CD14-positive monocyte (primary cell): ENCODE data around the gene KRTAP9-7. TPM values are rescaled to one million over a fixed set of nuclear protein-coding genes. Genes with fewer than 3 reads are reported as not detected.
A peak's percentile ranks its signal among the peaks of the same experiment; 100 is the strongest.

Experiments
- DNase-seq, 3 donors: peaks; one replicate each; pipeline ENCODE4 v3.0.0-alpha.2; 2011 to 2022
- H2AFZ ChIP-seq: 2 replicates; pipeline ENCODE4 v1.6.0; 2012; ENCODE audit warnings: mild to moderate bottlenecking, low read depth, low read length, inconsistent platforms; ENCODE audit not compliant: insufficient read depth, poor library complexity, severe bottlenecking
- H3K27ac ChIP-seq, 2 donors: 1 replicate in 1 of 2; 2 replicates in 1 of 2; pipeline ENCODE4 v1.5.1; 2012 to 2013; ENCODE audit warnings: low read length in 2 of 2, control low read depth in 1 of 2, inconsistent platforms in 1 of 2, low read depth in 1 of 2, mild to moderate bottlenecking in 1 of 2
- H3K27me3 ChIP-seq, 2 donors: one replicate each; pipeline versions ENCODE4 v1.6.0 to v1.6.1; 2011 to 2013; ENCODE audit warnings: low read length in 2 of 2; ENCODE audit not compliant: control insufficient read depth in 2 of 2, insufficient read depth in 2 of 2
- H3K36me3 ChIP-seq, 2 donors: replicated peaks in 1 of 2; 1 replicate in 1 of 2; 2 replicates in 1 of 2; pipeline versions ENCODE4 v1.5.1 to v1.6.1; 2012 to 2013; ENCODE audit warnings: low read length in 2 of 2, control low read depth in 1 of 2, inconsistent platforms in 1 of 2, mild to moderate bottlenecking in 1 of 2; ENCODE audit not compliant: insufficient read depth in 2 of 2, control insufficient read depth in 1 of 2
- H3K4me1 ChIP-seq, 2 donors: 1 replicate in 1 of 2; 2 replicates in 1 of 2; pipeline versions ENCODE4 v1.5.1 to v1.6.1; 2012 to 2013; ENCODE audit warnings: low read length in 2 of 2, control low read depth in 1 of 2, inconsistent platforms in 1 of 2, mild to moderate bottlenecking in 1 of 2, moderate library complexity in 1 of 2; ENCODE audit not compliant: insufficient read depth in 2 of 2, control insufficient read depth in 1 of 2
- H3K4me2 ChIP-seq: replicated peaks from 2 replicates; pipeline ENCODE3; 2012; ENCODE audit warnings: low read length, moderate library complexity, mild to moderate bottlenecking; ENCODE audit not compliant: poor library complexity, severe bottlenecking; ENCODE audit errors: extremely low read depth
- H3K4me3 ChIP-seq, 3 experiments: fragments of 200-600 bp in 1 of 3; sonication (generic) in 1 of 3; replicated peaks in 1 of 3; 1 replicate in 2 of 3; 2 replicates in 1 of 3; pipeline ENCODE4 v1.5.1; 2011 to 2013; ENCODE audit warnings: low read length in 3 of 3, mild to moderate bottlenecking in 3 of 3, control low read depth in 2 of 3, low read depth in 2 of 3, inconsistent platforms in 1 of 3, moderate library complexity in 1 of 3
- H3K79me2 ChIP-seq: 2 replicates; pipeline ENCODE4 v1.6.0; 2012; ENCODE audit warnings: mild to moderate bottlenecking, control low read depth, inconsistent platforms, low read length, moderate library complexity; ENCODE audit not compliant: insufficient read depth
- H3K9ac ChIP-seq: 2 replicates; pipeline ENCODE4 v1.6.0; 2017; ENCODE audit warnings: low read length, mild to moderate bottlenecking; ENCODE audit not compliant: insufficient read depth, poor library complexity, severe bottlenecking
- H3K9me3 ChIP-seq, 2 donors: replicated peaks in 1 of 2; 1 replicate in 1 of 2; 2 replicates in 1 of 2; pipeline versions ENCODE4 v1.5.1 to v1.6.1; 2012 to 2013; ENCODE audit warnings: low read length in 2 of 2, control low read depth in 1 of 2; ENCODE audit not compliant: control insufficient read depth in 1 of 2, insufficient read depth in 1 of 2
- H4K20me1 ChIP-seq: 2 replicates; pipeline ENCODE4 v1.6.0; 2012; ENCODE audit warnings: mild to moderate bottlenecking, low read length, control low read depth, moderate library complexity; ENCODE audit not compliant: insufficient read depth
- H3K27ac Mint-ChIP-seq, 7 donors: one replicate each; pipeline ENCODE4 v1.8.0; 2020; ENCODE audit warnings: mild to moderate bottlenecking in 7 of 7, mixed read lengths in 7 of 7, moderate library complexity in 6 of 7, inconsistent platforms in 2 of 7
- H3K27me3 Mint-ChIP-seq, 3 donors: one replicate each; pipeline ENCODE4 v1.8.0; 2021 to 2022; ENCODE audit warnings: low read depth in 3 of 3, mild to moderate bottlenecking in 3 of 3, mixed read lengths in 3 of 3, moderate library complexity in 3 of 3, inconsistent platforms in 1 of 3
- H3K36me3 Mint-ChIP-seq, 2 donors: one replicate each; pipeline ENCODE4 v1.8.0; 2020; ENCODE audit warnings: mixed read lengths in 2 of 2, inconsistent platforms in 1 of 2, mild to moderate bottlenecking in 1 of 2
- H3K4me1 Mint-ChIP-seq: one replicate; pipeline ENCODE4 v1.8.0; 2020; ENCODE audit warnings: mild to moderate bottlenecking, mixed read lengths
- H3K4me3 Mint-ChIP-seq, 2 donors: one replicate each; pipeline ENCODE4 v1.8.0; 2020; ENCODE audit warnings: mild to moderate bottlenecking in 2 of 2, mixed read lengths in 2 of 2, moderate library complexity in 1 of 2
- H3K9me3 Mint-ChIP-seq, 7 donors: one replicate each; pipeline ENCODE4 v1.8.0; 2020 to 2022; ENCODE audit warnings: mixed read lengths in 7 of 7, mild to moderate bottlenecking in 6 of 7, moderate library complexity in 6 of 7, inconsistent platforms in 2 of 7
- CTCF ChIP-seq: fragments of 200-600 bp; IDR thresholded peaks from one replicate; pipeline ENCODE4 v1.8.0; 2022; ENCODE audit warnings: antibody characterized with exemption, mild to moderate bottlenecking
- WGBS: methylation state at CpG from one replicate; pipeline ENCODE4 v1.1.5; 2013; ENCODE audit warnings: missing lambda C conversion rate; ENCODE audit not compliant: insufficient coverage; 5-methylcytosine and 5-hydroxymethylcytosine counted together
- intact Hi-C, 2 donors: fragments of 100-400 bp; cut with micrococcal nuclease; formaldehyde crosslinking; loops; one replicate each; pipeline versions ENCODE4 v1.15.0 to v1.15.1; 2023
- polyA plus RNA-seq, 3 donors: library from polyadenylated mRNA; depleted of rRNA in 1 of 3; unstranded in 2 of 3; stranded (reverse) in 1 of 3; fragments of 300-500 nt in 2 of 3; fragments of >200 nt in 1 of 3; fragmentation: Illumina TruSeq in 2 of 3; gene quantifications; 1 replicate in 2 of 3; 2 replicates in 1 of 3; pipeline ENCODE4 v1.2.3, GENCODE V29; 2012 to 2021

The KRTAP9-7 gene
- polyA plus RNA-seq, 3 donors: not detected

GRCh38 chr17:41301204-41301790 is 25.8 kb downstream of the KRTAP9-7 start:
- Mint-ChIP-seq H3K4me1 (peaks cover 20% of the 10 kb centered on the region), H3K36me3 (no peaks in the 10 kb centered on the region), H3K27ac (no peak overlapping the region), H3K27me3 (peaks cover 0 to 10% (median 4%) of the 10 kb centered on the region in 3 donors), H3K4me3 (no peak overlapping the region), H3K9me3 (peaks cover 0 to 12% (median 3%) of the 10 kb centered on the region in 7 donors)
- Histone ChIP-seq H3K27me3 (no peaks in the 10 kb centered on the region), H3K4me3 (no peak overlapping the region), H3K4me1 (peaks cover 17 to 18% of the 10 kb centered on the region in 2 donors), H3K4me2 (no peak overlapping the region), H3K36me3 (no peaks in the 10 kb centered on the region), H2AFZ (no peak overlapping the region), H3K79me2 (no peaks in the 10 kb centered on the region), H3K9ac (no peak overlapping the region), H3K27ac (no peak overlapping the region), H3K9me3 (peaks cover 0 to 2% of the 10 kb centered on the region in 2 donors), H4K20me1 (no peaks in the 10 kb centered on the region)
- DNase-seq: no peak
- 55% methylated on average over 4 of the region's 5 CpGs for WGBS
- intact Hi-C loops: no loop called here
- TF ChIP-seq CTCF: no peak

- Histone ChIP-seq H3K9ac (no peak within 1 kb of the TSS), H3K36me3 (no peaks in the 10 kb centered on the region), H3K4me1 (peaks cover 17 to 18% of the 10 kb centered on the region in 2 donors), H4K20me1 (no peaks in the 10 kb centered on the region), H3K79me2 (no peaks in the 10 kb centered on the region), H3K27me3 (no peaks in the 10 kb centered on the region), H2AFZ (peak within 1 kb of the TSS; percentile 27), H3K9me3 (peaks cover 0 to 2% of the 10 kb centered on the region in 2 donors), H3K4me3 (no peak within 1 kb of the TSS), H3K27ac (no peak within 1 kb of the TSS), H3K4me2 (no peak within 1 kb of the TSS)
- Mint-ChIP-seq H3K36me3 (no peaks in the 10 kb centered on the region), H3K4me1 (peaks cover 20% of the 10 kb centered on the region), H3K4me3 (no peak within 1 kb of the TSS), H3K9me3 (peaks cover 2 to 13% (median 6%) of the 10 kb centered on the region in 7 donors), H3K27ac (no peak within 1 kb of the TSS), H3K27me3 (peaks cover 0 to 10% (median 6%) of the 10 kb centered on the region in 3 donors)
- DNase-seq: peak in 1 of 3 donors; percentile 13
- no peak for TF ChIP-seq CTCF
- 46% methylated on average over 11 of the region's 11 CpGs for WGBS
- intact Hi-C loops: no loop called here
These were observed 26.7 kb downstream of the KRTAP9-7 start, which contains the start of gene KRTAP29-1 for GRCh38 chr17:41301916-41302901. Gene KRTAP29-1 (minus strand): TSS chr17:41302851. CDS start chr17:41302851, 0 bp downstream.
